NB4 (cell line): ENCODE measurements around the gene TEDDM1.

ENCODE experiments used
- MYC ChIP-seq: IDR thresholded peaks from 2 replicates; pipeline ENCODE4 v1.6.1; 2011; ENCODE audit warnings: low read depth, low read length
- POLR2A ChIP-seq: IDR thresholded peaks from 2 replicates; pipeline ENCODE4 v1.6.1; 2011; ENCODE audit warnings: mild to moderate bottlenecking; ENCODE audit not compliant: insufficient read length; ENCODE audit errors: extremely low read depth
- TF ChIP-seq, protein P1 (sequence below): IDR thresholded peaks from one replicate; pipeline ENCODE4 v1.5.1; 2012; ENCODE audit warnings: low read depth, low read length
- TF ChIP-seq, protein P2 (sequence below): IDR thresholded peaks from 2 replicates; pipeline ENCODE4 v1.6.1; 2011; ENCODE audit warnings: low read depth, low read length

DNA sequence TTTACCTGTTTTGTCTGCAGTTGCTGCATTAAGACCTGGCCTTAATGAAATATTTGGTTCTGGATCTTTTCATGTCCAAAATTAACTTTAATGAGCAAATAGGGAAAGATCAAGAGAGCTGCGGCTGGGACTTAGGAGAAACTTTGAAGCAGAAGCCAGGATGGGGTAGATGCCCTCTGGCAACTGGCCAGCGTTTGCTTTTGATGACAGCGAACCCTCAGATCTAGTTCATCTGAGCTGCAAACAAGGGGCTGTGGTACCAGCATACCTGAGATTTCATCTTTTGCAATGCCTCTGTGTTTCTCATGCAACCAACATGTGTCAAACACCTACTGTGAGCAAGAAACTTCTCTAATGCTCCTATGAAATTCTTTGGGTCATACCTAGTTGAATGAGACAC lies 13.0 kb upstream of the TEDDM1 start:
- TF ChIP-seq, protein P1, sequence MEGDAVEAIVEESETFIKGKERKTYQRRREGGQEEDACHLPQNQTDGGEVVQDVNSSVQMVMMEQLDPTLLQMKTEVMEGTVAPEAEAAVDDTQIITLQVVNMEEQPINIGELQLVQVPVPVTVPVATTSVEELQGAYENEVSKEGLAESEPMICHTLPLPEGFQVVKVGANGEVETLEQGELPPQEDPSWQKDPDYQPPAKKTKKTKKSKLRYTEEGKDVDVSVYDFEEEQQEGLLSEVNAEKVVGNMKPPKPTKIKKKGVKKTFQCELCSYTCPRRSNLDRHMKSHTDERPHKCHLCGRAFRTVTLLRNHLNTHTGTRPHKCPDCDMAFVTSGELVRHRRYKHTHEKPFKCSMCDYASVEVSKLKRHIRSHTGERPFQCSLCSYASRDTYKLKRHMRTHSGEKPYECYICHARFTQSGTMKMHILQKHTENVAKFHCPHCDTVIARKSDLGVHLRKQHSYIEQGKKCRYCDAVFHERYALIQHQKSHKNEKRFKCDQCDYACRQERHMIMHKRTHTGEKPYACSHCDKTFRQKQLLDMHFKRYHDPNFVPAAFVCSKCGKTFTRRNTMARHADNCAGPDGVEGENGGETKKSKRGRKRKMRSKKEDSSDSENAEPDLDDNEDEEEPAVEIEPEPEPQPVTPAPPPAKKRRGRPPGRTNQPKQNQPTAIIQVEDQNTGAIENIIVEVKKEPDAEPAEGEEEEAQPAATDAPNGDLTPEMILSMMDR = no peak
- TF ChIP-seq POLR2A (no peak), MYC (no peak)
- TF ChIP-seq, protein P2, sequence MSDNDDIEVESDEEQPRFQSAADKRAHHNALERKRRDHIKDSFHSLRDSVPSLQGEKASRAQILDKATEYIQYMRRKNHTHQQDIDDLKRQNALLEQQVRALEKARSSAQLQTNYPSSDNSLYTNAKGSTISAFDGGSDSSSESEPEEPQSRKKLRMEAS = no peak
